Brain microvascular endothelial cell (primary cell): Measurements from ENCODE around the gene PIK3C2G.

ENCODE experiments used
- DNase-seq: peaks from one replicate; pipeline ENCODE4 v3.0.0-alpha.2; 2020
- H3K27ac ChIP-seq: fragments of 250-450 bp; sonication (Bioruptor Pico); 2 replicates; pipeline ENCODE4 v1.5.1; 2020; ENCODE audit warnings: mild to moderate bottlenecking, moderate library complexity
- H3K27me3 ChIP-seq: fragments of 250-450 bp; sonication (Bioruptor Pico); replicated peaks from 2 replicates; pipeline ENCODE4 v1.5.1; 2020; ENCODE audit warnings: mild to moderate bottlenecking
- H3K36me3 ChIP-seq: fragments of 250-450 bp; sonication (Bioruptor Pico); replicated peaks from 2 replicates; pipeline ENCODE4 v1.5.1; 2020; ENCODE audit warnings: mild to moderate bottlenecking
- H3K4me3 ChIP-seq: 2 replicates; pipeline ENCODE4 v1.5.1; 2011; ENCODE audit warnings: low read depth, mild to moderate bottlenecking, control low read depth, low read length, moderate library complexity
- CTCF ChIP-seq: IDR thresholded peaks from 2 replicates; pipeline ENCODE4 v1.5.1; 2011; ENCODE audit warnings: low read depth, mild to moderate bottlenecking, moderate library complexity, low read length, control low read depth, inconsistent platforms; ENCODE audit errors: missing control alignments
- in situ Hi-C: cut with HindIII; loops from 2 replicates; pipeline ENCODE4 v1.10.0; 2017; ENCODE audit warnings: low sequenced_read_pairs, low pct_ligation_motif_present

Gene PIK3C2G

GRCh38 chr12:18696971-18697602 is 435.8 kb downstream of the PIK3C2G start:
- in situ Hi-C loops, result no loop called here
- H3K4me3 ChIP-seq, result no peak overlapping the region
- H3K36me3 ChIP-seq, result no peaks in the 10 kb centered on the region
- no peak for TF ChIP-seq CTCF
- H3K27ac ChIP-seq, result no peak overlapping the region
- peak; percentile 39 for DNase-seq
- no peaks in the 10 kb centered on the region for H3K27me3 ChIP-seq
